GM13976 (cell line): ENCODE measurements around the gene COX10.

Source experiments
- DNase-seq: peaks from one replicate; pipeline ENCODE4 v3.0.0; 2012; ENCODE audit warnings: low spot score
- in situ Hi-C: fragments of 300-500 bp; cut with MboI; formaldehyde crosslinking; loops from one replicate; pipeline ENCODE4 v1.12.0; 2022; ENCODE audit warnings: low sequenced_read_pairs, mixed read lengths, inconsistent platforms; ENCODE audit not compliant: unreplicated experiment
- TF ChIP-seq, protein P1 (sequence below): IDR thresholded peaks from 2 replicates; pipeline ENCODE4 v1.5.1; 2012; ENCODE audit warnings: borderline replicate concordance, mild to moderate bottlenecking; ENCODE audit not compliant: insufficient read depth; ENCODE audit errors: extremely low read depth, missing control alignments, control extremely low read depth

COX10 gene

DNA sequence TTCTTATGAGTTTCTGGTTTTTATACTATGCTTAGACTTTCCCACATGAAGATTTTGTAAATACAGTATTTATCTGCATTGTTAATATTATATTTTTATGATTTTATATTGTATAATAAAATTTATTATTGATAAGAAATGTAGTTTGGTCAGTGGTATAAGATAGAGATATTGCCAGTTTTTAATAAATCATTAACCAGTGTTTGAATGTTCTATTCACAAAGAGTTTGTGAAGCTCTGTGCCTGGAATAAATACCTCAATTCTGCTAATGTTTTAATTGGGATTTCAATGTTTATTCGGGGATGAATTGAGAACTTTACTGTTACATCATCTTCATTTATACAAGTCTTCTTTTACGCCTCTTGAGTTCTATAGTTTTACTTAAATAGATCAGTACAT, 16.9 kb downstream of the COX10 start:
- no peak for DNase-seq
- TF ChIP-seq, protein P1, sequence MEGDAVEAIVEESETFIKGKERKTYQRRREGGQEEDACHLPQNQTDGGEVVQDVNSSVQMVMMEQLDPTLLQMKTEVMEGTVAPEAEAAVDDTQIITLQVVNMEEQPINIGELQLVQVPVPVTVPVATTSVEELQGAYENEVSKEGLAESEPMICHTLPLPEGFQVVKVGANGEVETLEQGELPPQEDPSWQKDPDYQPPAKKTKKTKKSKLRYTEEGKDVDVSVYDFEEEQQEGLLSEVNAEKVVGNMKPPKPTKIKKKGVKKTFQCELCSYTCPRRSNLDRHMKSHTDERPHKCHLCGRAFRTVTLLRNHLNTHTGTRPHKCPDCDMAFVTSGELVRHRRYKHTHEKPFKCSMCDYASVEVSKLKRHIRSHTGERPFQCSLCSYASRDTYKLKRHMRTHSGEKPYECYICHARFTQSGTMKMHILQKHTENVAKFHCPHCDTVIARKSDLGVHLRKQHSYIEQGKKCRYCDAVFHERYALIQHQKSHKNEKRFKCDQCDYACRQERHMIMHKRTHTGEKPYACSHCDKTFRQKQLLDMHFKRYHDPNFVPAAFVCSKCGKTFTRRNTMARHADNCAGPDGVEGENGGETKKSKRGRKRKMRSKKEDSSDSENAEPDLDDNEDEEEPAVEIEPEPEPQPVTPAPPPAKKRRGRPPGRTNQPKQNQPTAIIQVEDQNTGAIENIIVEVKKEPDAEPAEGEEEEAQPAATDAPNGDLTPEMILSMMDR, result no peak
- in situ Hi-C loops, result no loop called here

DNA sequence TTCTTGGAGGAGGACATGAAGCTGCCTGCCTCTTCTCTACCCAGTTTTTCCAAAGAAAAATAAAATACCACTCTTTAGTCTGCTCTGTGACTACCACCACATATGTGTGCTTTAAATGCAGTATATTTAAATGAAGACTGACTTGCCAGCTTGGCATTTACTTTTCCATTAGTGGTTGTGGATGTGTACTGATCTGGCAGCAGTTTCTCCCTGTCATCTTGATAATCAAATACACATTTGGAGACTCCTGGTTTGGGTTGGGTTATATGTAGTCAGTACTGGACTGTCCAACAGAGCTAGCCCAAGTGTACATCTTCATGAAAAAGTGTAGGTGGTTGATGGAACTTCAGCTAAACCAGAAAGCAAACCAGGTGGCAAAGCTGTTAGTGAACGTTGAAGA, 19.9 kb downstream of the COX10 start:
- in situ Hi-C loops, result no loop called here
- TF ChIP-seq, protein P1, result no peak

GRCh38 chr17:14091367-14091766, 22.1 kb downstream of the COX10 start:
- DNase-seq, result no peak
- TF ChIP-seq, protein P1, result no peak
- in situ Hi-C loops, result no loop called here

More for the DNA sequence above, 19.9 kb downstream of the COX10 start:
- no peak for DNase-seq

DNA sequence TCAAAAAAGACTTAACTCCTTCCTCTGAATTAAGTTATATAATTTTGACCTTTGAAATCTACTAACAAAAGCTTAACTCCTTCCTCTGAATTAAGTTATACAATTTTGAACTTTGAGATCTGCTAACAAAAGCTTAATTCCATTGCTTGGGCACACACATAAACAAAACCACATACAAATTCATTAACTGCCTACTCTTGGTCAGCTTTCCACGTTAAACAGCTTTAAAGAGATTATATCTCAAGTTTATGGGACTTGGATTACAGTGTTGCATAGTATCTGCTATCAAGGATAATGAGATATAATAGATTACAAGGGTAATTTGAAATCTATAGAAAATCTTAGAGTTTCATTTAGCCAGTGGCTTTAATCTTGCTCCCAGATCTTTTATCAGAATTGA, 23.5 kb downstream of the COX10 start:
- DNase-seq, result no peak
- in situ Hi-C loops, result no loop called here
- TF ChIP-seq, protein P1, result no peak

- DNase-seq, result no peak
Observed at GRCh38 chr17:14094676-14095601, 25.6 kb downstream of the COX10 start.

DNA sequence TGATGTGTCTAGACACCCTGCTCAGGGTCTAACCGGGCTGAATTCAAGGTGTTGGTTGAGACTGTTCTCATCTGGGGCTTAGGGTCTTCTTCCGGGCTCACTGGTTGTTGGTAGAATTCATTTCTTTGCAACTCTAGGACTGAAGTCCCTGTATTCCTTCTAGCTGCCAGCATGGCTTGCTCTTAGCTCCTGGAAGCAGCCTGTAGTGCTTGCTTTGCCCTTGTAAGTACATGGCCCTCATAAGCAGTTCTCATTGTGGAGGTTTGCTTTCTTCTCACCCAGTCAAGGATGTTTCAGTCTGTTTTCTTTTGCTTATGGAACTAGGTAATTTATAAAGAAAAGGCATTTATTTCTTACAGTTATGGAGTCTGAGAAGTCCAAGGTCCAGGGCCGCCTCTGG, 26.3 kb downstream of the COX10 start:
- in situ Hi-C loops, result no loop called here
- DNase-seq, result no peak
- TF ChIP-seq, protein P1, result no peak

More at GRCh38 chr17:14094676-14095601, 25.6 kb downstream of the COX10 start:
- in situ Hi-C loops, result no loop called here
- TF ChIP-seq, protein P1, result no peak
